Activated CD8-positive, alpha-beta memory T cell treated with anti-CD3 and anti-CD28 coated beads for 36 hours (primary cell): Measurements from ENCODE around the gene PAPOLA. TPM values are rescaled to one million over a fixed set of nuclear protein-coding genes. Genes with fewer than 3 reads are reported as not detected.
"Not testable (repeated sequence)": the region's sequence is repeated elsewhere in the genome, so short reads cannot be mapped to it uniquely, and the experiment has no call there.

Experiments used
- CTCF ChIA-PET: fragments of 350-600 bp; sonication (Branson Sonifier 250); formaldehyde crosslinking; loops from one replicate; lab custom pipeline; 2021; ENCODE audit warnings: antibody characterized with exemption; lab: Charles Lee
- POLR2A ChIA-PET: fragments of 350-600 bp; sonication (Branson Sonifier 250); formaldehyde crosslinking; loops from one replicate; lab custom pipeline; 2021; ENCODE audit warnings: antibody characterized with exemption; lab: Charles Lee
- total RNA-seq, 2 experiments: library from RNA; stranded (reverse); gene quantifications; one replicate each; pipeline ENCODE4 v1.2.3, GENCODE V29; 2021

The PAPOLA gene
- 100 to 1,000 TPM; 202 TPM for total RNA-seq

GRCh38 chr14:96501740-96502620, at the start of gene PAPOLA:
TSS of gene PAPOLA (plus strand) at chr14:96502382. CDS start at chr14:96502593, 211 bp downstream.
- CTCF ChIA-PET, result no interaction called here
- POLR2A ChIA-PET, result no interaction called here

- POLR2A ChIA-PET, result no interaction called here
- CTCF ChIA-PET, result interaction anchor here (0.5 kb wide), 1 partner anchor 38 kb away, joined by 3 read pairs; no protein-coding TSS in a partner anchor
Measured at GRCh38 chr14:96452684-96453083, 49.5 kb upstream of the PAPOLA start.

DNA sequence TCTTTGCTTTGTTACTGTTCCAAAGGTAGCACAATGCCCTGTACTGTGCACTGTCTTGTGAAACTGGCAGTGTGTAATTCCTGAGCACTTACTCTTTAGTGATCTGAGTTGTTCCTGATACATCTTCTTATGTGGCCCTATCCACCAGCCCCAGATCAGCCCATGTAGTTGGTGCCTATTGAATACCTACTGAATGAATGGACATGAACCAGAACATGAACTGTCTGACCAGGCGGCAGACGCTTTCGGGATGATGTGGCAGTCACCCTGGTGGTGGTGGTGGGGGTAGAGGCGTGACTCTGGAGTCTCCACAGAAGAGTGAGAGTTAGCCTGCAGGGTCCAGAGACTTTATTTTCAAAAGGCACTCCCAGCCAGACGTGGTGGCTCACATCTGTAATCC, 46.6 kb upstream of the PAPOLA start:
- POLR2A ChIA-PET, result no interaction called here

GRCh38 chr14:96459851-96460250, 42.3 kb upstream of the PAPOLA start:
- POLR2A ChIA-PET, result no interaction called here
- CTCF ChIA-PET, result no interaction called here

More for the DNA sequence above, 46.6 kb upstream of the PAPOLA start:
- CTCF ChIA-PET, result no interaction called here

GRCh38 chr14:96461950-96462798, 40.0 kb upstream of the PAPOLA start:
- CTCF ChIA-PET, result no interaction called here
- POLR2A ChIA-PET, result no interaction called here

DNA sequence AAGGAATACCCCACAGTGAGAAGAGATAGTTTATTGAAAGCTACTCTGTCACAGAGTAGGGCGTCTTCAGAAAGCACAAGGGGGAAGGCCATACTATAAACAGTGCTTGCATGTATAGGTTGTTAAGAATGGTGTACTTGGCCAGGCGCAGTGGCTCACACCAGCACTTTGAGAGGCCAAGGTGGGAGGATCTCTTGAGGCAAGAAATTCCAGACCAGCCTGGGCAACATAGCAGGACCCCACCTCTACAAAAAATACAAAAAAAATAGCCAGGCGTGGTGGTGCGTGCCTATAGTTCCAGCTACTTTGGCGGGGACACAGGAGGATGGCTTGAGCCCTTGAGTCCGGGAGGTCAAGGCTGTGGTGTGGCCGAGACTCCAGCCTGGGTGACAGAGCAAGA, 38.0 kb upstream of the PAPOLA start:
- ChIA-PET CTCF (interaction anchor here (0.7 kb wide), 1 partner anchor 180 kb away, joined by 4 read pairs; no protein-coding TSS in a partner anchor), POLR2A (no interaction called here)

DNA sequence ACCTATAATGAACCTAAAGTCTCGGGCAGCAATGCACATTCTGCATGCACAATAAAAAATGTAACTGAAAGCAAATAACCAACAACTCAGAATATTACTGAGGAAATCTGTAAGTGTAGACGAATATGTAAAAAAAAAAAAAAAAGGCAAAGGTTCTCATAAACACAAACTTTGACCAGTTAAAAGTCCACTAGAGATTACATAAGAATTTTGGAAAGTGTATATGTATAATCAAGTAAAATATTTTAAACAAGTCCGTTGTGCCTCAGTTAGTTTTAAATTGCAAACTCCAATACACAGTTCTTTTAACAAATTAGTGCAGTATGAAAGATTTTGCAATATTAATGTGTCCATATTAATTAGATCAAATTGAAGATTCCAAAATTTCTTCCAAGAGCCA, 35.3 kb upstream of the PAPOLA start:
- CTCF ChIA-PET, result no interaction called here

DNA sequence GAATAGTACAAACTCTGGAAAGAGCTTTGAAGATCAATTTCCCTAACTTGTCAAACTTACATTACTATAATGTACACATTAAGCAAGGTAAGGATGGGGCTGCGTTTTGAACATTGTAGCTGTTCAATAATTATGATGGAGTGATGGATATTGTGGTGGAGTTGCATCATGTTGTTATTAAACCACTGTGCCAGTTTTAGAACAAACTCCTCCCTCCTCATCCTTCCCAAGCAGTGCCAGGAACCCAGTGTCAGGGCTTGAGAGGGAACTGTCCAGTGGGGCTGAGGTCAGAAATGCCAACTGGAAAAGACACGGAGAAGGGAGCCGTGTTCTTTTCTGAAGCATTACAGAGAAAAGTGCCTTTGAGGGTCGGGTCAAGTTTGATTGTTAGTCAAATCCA, 31.9 kb upstream of the PAPOLA start:
- ChIA-PET CTCF (no interaction called here), POLR2A (no interaction called here)

More for the DNA sequence above, 35.3 kb upstream of the PAPOLA start:
- POLR2A ChIA-PET, result no interaction called here

DNA sequence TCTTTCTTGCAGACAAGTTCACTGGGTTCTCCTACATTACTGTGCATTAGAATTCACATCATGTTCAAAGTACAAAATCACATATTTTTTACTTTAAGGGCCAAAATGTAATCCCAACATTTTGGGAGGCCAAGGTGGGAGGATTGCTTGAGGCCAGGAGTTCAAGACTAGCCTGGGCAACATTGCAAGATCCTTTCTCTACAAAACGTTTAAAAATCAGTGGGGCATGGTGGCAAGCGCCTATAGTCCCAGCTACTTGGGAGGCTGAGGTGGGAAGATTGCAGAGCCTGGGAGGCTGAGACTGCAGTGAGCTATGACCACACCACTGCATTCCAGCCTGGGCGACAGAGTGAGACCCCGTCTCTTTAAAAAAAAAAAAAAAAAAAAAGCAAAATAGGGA, 31.2 kb upstream of the PAPOLA start:
- POLR2A ChIA-PET, result interaction anchor here (0.5 kb wide), 1 partner anchor 19 kb away, joined by 3 read pairs; no protein-coding TSS in a partner anchor
- CTCF ChIA-PET, result not testable (repeated sequence)

GRCh38 chr14:96478119-96478518, 24.1 kb upstream of the PAPOLA start:
- CTCF ChIA-PET, result no interaction called here
- POLR2A ChIA-PET, result no interaction called here

- ChIA-PET POLR2A (no interaction called here), CTCF (no interaction called here)
Measured at GRCh38 chr14:96479435-96480146, 22.6 kb upstream of the PAPOLA start.

DNA sequence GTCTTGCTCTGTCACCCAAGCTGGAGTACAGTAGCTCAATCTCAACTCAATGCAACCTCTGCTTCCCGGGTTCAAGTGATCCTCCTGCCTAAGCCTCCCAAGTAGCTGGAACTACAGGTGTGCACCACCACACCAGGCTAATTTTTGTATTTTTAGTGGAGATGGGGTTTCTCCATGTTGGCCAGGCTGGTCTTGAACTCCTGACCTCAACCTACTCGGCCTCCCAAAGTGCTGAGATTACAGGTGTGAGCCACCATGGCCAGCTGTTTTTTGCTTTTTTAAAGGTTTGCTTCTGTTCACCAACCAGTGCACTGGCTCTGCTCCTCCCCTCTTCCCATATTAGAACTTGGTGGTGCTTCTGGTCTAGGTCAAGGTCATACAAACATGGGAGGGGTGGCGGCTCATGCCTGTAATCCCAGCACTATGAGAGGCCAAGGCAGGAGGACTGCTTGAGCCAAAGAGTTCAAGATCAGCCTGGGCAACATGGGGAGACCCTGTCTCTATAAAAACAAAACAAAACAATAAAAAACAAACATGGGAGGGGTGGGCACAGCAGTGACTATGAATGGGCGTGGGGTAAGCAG, 20.4 kb upstream of the PAPOLA start:
- CTCF ChIA-PET, result no interaction called here
- POLR2A ChIA-PET, result no interaction called here

DNA sequence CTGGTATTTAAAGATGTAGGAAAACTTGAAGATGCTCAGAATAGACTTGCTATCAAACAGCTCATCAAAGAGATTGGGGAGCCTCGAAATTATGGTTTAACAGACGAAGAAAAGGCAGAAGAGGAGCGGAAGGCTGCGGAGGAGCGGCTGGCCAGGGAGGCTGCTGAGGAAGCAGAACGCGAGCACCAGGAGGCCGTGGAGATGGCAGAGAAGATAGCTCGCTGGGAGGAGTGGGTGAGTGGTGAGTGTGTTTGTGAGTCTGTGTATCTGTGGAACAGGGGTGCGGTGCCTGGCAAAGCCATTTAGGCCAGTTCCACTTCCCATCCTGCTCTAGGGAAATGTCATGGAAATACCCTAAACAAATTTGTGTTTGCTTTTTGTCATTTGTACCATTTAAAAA, 19.2 kb upstream of the PAPOLA start:
- CTCF ChIA-PET, result no interaction called here
- POLR2A ChIA-PET, result no interaction called here

DNA sequence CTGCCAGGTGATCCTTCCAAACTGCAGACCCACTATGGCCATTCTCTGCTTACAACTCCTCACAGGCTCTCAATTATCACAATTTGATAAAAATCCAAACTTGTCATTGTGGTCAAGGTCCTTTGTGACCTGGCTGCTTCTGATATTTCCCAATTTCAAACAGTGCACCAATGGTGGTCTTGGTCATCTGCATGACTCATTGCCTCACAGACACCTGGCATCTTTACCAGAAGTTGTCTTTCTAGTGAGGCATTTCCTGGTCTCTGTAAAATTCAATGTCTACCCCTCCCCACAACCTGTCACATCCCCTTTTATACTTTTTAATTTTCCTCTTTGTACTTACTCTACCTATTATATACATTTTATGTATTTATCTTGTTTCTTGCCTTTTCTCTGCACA, 17.8 kb upstream of the PAPOLA start:
- ChIA-PET POLR2A (no interaction called here), CTCF (no interaction called here)

DNA sequence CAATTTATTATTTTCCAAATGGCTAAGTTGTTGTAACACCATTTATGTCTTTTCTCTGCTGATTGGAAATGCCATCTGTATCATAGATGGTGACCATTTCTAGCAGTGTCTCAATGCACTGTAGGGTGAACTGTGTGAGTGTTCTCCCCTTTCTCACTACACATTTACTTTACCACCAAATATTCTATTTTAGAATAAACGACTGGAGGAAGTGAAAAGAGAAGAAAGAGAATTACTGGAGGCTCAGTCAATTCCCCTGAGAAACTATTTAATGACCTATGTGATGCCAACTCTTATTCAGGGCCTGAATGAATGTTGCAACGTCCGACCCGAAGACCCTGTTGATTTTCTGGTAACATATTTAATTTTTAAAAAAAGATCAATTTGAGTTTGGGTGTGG, 15.5 kb upstream of the PAPOLA start:
- POLR2A ChIA-PET, result no interaction called here
- CTCF ChIA-PET, result interaction anchor here (1.0 kb wide), 1 partner anchor 10 kb away, joined by 3 read pairs; no protein-coding TSS in a partner anchor

DNA sequence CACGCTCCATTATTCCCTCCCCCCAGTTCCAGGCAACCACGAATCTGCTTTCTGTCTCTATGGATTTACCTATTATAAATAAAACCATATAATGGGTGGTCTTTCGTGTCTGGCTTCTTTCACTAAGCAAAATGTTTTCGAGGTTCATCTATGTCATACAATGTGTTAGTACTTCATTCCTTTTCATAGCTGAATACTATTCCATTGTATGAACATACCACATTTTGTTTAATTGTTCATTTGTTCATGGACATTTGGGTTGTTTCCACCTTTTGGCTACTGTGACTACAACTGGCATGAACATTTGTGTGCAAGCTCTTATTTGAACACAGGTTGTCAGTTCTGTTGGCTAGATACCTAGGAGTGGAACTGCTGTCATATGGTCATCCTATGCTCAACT, 12.9 kb upstream of the PAPOLA start:
- CTCF ChIA-PET, result no interaction called here

DNA sequence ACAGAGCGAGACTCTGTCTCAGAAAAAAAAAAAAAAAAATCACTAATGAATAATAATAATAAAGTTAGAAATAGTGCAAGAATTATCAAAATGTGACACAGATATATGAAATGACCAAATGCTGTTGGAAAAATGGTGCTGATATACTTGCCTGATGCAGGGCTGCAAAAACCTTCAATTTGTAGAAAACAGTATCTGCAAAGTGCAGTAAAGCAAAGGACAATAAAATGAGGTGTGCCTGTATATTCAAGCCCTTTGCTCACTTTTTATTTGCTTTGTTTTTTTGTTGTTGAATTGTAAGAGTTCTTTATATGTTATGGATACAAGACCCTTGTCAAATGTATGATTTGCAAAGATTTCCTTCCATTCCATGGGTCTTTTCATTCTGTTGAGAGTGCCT, 9.0 kb upstream of the PAPOLA start:
- CTCF ChIA-PET, result no interaction called here

More for the DNA sequence above, 12.9 kb upstream of the PAPOLA start:
- POLR2A ChIA-PET, result no interaction called here

GRCh38 chr14:96494331-96494730, 7.9 kb upstream of the PAPOLA start:
- ChIA-PET POLR2A (no interaction called here), CTCF (interaction anchor here (0.6 kb wide), 1 partner anchor 58 kb away, joined by 3 read pairs; no protein-coding TSS in a partner anchor)

More for the DNA sequence above, 9.0 kb upstream of the PAPOLA start:
- POLR2A ChIA-PET, result no interaction called here

- ChIA-PET CTCF (no interaction called here), POLR2A (no interaction called here)
Measured at GRCh38 chr14:96497087-96497486, 5.1 kb upstream of the PAPOLA start.
